PFSK-1 (cell line): ENCODE results near the gene GP1BB.

Experiments
- FOXP2 ChIP-seq: optimal IDR thresholded peaks from 2 replicates; pipeline ENCODE3; 2011; ENCODE audit warnings: borderline replicate concordance, control low read depth, inconsistent platforms; ENCODE audit not compliant: insufficient read depth; ENCODE audit errors: extremely low read length, extremely low read depth
- POLR2AphosphoS5 ChIP-seq: IDR thresholded peaks from 2 replicates; pipeline ENCODE4 v1.6.1; 2012; ENCODE audit warnings: low read depth, mild to moderate bottlenecking, control low read depth, low read length, moderate library complexity
- SIN3A ChIP-seq: IDR thresholded peaks from 2 replicates; pipeline ENCODE4 v1.6.1; 2012; ENCODE audit warnings: mild to moderate bottlenecking, low read length, moderate library complexity, borderline replicate concordance; ENCODE audit not compliant: insufficient read depth
- TAF1 ChIP-seq: IDR thresholded peaks from 2 replicates; pipeline ENCODE4 v1.6.1; 2012; ENCODE audit warnings: low read length, control low read depth, borderline replicate concordance; ENCODE audit not compliant: insufficient read depth
- TF ChIP-seq, protein P1 (sequence below), 2 experiments: IDR thresholded peaks; 2 replicates each; pipeline versions ENCODE4 v1.6.1 to v1.8.0; 2011 to 2012; ENCODE audit warnings: low read depth in 2 of 2, low read length in 2 of 2, control low read depth in 1 of 2, inconsistent platforms in 1 of 2, mild to moderate bottlenecking in 1 of 2, moderate library complexity in 1 of 2; ENCODE audit not compliant: insufficient read depth in 1 of 2

The GP1BB gene

DNA sequence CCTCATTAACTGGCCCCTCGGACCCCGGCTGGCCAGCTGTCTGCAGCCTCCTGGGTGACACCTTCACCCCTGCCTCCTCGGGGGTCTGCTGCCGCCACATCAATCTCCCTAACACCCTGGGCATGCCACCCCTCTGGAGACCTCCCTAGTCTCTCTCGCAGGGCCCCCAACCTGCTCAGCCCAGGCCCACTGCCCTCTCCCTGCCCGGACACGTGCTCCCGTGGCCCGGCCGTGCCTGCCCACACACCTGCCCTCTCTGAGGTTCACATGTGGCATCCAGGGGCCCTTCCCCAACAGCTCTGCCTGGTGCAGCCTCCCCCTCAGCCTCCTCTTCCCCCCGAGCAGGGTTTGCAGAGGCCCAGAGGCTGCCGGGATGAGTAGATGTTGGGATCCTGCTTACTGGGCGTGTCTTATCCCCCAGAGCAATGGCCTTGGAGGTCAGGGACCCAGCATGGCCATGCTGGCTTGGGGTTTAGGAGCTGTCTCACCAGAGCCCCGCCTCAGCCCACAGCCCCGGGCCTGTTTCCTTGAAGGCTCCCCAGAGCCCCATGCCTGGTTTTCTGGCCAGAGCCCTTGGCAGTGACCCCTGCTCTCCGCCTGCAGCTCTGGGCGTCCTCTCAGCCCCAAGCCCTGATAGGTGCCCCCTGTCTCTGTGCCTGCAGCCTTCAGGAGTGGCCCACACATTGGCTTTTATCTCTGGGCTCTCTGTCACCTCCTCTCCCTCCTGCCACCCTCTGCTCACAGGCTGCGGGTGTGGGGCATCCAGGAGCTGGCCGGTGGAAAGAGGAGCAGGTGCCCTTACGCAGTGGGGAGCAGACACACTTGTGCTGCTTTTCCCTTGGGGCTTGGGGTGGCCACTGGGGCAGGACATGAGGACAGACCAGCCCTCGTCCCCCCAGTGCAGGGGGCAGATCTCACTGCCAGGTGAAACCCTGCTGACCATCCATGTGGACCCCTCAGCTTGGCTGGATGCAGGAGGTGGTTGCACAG lies 34.7 kb upstream of the GP1BB start:
- TF ChIP-seq, protein P1, sequence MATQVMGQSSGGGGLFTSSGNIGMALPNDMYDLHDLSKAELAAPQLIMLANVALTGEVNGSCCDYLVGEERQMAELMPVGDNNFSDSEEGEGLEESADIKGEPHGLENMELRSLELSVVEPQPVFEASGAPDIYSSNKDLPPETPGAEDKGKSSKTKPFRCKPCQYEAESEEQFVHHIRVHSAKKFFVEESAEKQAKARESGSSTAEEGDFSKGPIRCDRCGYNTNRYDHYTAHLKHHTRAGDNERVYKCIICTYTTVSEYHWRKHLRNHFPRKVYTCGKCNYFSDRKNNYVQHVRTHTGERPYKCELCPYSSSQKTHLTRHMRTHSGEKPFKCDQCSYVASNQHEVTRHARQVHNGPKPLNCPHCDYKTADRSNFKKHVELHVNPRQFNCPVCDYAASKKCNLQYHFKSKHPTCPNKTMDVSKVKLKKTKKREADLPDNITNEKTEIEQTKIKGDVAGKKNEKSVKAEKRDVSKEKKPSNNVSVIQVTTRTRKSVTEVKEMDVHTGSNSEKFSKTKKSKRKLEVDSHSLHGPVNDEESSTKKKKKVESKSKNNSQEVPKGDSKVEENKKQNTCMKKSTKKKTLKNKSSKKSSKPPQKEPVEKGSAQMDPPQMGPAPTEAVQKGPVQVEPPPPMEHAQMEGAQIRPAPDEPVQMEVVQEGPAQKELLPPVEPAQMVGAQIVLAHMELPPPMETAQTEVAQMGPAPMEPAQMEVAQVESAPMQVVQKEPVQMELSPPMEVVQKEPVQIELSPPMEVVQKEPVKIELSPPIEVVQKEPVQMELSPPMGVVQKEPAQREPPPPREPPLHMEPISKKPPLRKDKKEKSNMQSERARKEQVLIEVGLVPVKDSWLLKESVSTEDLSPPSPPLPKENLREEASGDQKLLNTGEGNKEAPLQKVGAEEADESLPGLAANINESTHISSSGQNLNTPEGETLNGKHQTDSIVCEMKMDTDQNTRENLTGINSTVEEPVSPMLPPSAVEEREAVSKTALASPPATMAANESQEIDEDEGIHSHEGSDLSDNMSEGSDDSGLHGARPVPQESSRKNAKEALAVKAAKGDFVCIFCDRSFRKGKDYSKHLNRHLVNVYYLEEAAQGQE (IDR thresholded peaks at IDR 0.05; ENCODE audit: insufficient read depth in 1 of 2, low read depth in 2 of 2, low read length in 2 of 2): no peak
- TF ChIP-seq POLR2AphosphoS5 (no peak), SIN3A (no peak), FOXP2 (no peak), TAF1 (no peak)

DNA sequence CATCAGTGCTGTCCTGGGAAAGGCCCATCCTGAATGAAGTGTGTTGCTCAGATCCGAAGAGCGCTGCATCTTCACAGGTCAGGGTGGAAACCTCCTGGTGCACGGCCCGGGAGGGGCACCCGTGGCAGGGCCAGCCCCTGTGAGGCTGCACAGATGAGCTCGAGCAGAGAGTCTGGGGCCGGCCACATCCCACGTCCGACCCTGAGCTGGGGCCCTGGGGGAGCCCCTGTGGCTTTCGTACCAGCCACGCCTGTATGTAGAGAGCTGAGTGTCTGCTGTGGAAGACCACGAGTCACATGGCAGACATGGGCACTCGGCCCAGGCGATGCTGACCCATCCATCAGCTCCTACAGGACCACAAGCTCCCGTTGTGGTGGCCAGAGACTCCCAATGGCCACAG lies 33.9 kb upstream of the GP1BB start:
- TF ChIP-seq TAF1 (no peak), FOXP2 (no peak), SIN3A (no peak), POLR2AphosphoS5 (no peak)
- TF ChIP-seq, protein P1 (IDR thresholded peaks at IDR 0.05; ENCODE audit: insufficient read depth in 1 of 2, low read depth in 2 of 2, low read length in 2 of 2): no peak

DNA sequence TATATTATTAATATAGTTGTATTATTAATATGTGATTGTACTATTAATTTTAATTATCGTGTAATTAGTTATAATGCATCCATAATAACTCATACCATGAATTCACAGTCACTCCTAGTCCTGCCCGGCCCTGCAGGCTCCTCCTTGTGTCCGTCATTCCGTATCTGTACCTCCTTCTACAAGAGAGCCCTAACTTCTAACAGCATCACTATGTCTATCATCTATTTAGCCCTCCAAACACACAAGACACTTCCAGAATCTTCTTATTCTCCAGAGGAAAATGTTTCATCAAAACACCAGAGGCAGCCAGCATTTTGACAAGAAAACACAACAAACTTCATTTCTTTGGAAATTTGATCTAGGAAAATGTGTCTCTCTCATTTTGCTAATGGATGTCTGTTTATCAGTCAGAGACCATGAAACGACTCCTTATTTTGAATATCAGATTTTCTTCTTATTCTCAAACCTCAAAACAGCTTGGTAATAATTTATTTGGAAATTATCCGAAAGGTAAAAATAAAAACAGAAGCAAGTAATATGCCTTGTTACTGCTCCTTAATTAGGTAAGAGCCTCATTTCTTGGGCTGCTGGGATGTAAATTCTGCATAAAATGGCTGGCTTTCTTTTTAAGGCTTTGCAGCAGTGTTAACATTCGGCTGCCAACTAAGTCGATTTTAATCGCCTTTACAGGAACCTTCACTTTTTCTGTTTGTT lies 32.2 kb upstream of the GP1BB start:
- no peak for TF ChIP-seq POLR2AphosphoS5
- TF ChIP-seq, protein P1 (IDR thresholded peaks at IDR 0.05; ENCODE audit: insufficient read depth in 1 of 2, low read depth in 2 of 2, low read length in 2 of 2): no peak
- TF ChIP-seq FOXP2: no peak
- TF ChIP-seq SIN3A: no peak
- TF ChIP-seq TAF1: no peak

DNA sequence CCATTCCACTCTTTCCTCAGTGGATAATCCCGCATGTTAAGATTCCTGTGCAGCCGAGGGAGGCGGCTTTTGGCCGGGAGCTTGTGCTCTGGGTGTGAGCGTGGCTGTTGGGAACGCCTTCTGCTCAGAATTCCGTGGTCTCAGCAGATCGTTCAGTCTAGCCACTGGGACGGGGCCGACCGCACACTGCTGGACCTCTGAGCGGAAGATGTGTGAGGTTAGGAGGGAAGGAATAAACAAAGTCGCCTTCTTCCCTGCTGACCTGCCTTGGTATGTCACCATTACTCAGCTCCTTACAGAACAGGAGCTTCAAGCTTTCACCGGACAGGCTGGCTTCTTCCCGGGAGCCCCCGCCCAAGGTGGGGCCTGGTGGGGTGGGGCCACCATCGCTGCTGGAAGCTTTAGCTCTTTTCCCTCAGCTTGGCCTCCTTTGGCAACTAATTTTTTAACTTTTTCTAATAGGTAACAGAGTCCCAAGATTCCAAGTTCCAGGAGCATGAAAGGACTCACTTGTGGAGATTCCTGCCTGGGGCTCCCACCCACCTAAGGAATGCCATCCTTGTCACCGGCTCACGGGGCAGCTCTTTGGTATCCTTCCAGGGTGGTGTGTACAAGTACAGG lies 31.5 kb upstream of the GP1BB start:
- TF ChIP-seq SIN3A (no peak), TAF1 (no peak), POLR2AphosphoS5 (no peak), FOXP2 (no peak)
- TF ChIP-seq, protein P1 (IDR thresholded peaks at IDR 0.05; ENCODE audit: insufficient read depth in 1 of 2, low read depth in 2 of 2, low read length in 2 of 2): no peak
